AG09319 (cell line): ENCODE measurements around the gene BHLHE23.

Source experiments
- DNase-seq: peaks from one replicate; pipeline ENCODE4 v3.0.0-alpha.2; 2010; ENCODE audit warnings: low read depth; ENCODE audit errors: extremely low read depth
- CTCF ChIP-seq: IDR thresholded peaks from 2 replicates; pipeline ENCODE4 v1.5.1; 2011; ENCODE audit warnings: low read depth, mild to moderate bottlenecking, inconsistent platforms, low read length, moderate library complexity

Gene BHLHE23

GRCh38 chr20:62991196-62991807 lies 15.5 kb downstream of the BHLHE23 start:
- no peak for TF ChIP-seq CTCF
- DNase-seq, result no peak

- DNase-seq, result no peak
- TF ChIP-seq CTCF, result no peak
Measured at GRCh38 chr20:62990306-62990825, 16.4 kb downstream of the BHLHE23 start.

- TF ChIP-seq CTCF, result no peak
- DNase-seq, result no peak
Measured at GRCh38 chr20:62989201-62989601, 17.6 kb downstream of the BHLHE23 start.

- no peak for DNase-seq
- no peak for TF ChIP-seq CTCF
Measured at GRCh38 chr20:62987114-62987513, 19.6 kb downstream of the BHLHE23 start.

- no peak for DNase-seq
- no peak for TF ChIP-seq CTCF
Measured at GRCh38 chr20:62986257-62986800, 20.4 kb downstream of the BHLHE23 start.

GRCh38 chr20:62985444-62985778 lies 21.4 kb downstream of the BHLHE23 start:
- no peak for TF ChIP-seq CTCF
- DNase-seq, result no peak

- no peak for TF ChIP-seq CTCF
- no peak for DNase-seq
Measured at GRCh38 chr20:62984666-62985443, 21.9 kb downstream of the BHLHE23 start.
